Duodenal mucosa (tissue), 2 donors: ENCODE results near the gene ZBTB2.
A peak's percentile ranks its signal among the peaks of the same experiment; 100 is the strongest.

Source experiments
- H3K27ac ChIP-seq: one replicate; pipeline ENCODE4 v1.7.0; 2013; ENCODE audit warnings: low read depth, low read length
- H3K27me3 ChIP-seq, 2 donors: one replicate each; pipeline ENCODE4 v1.7.0; 2013; ENCODE audit warnings: low read length in 2 of 2, control low read depth in 1 of 2; ENCODE audit not compliant: insufficient read depth in 2 of 2, control insufficient read depth in 1 of 2
- H3K36me3 ChIP-seq, 2 donors: one replicate each; pipeline ENCODE4 v1.7.0; 2013; ENCODE audit warnings: low read length in 2 of 2, control low read depth in 1 of 2; ENCODE audit not compliant: insufficient read depth in 2 of 2, control insufficient read depth in 1 of 2
- H3K4me1 ChIP-seq, 2 donors: one replicate each; pipeline ENCODE4 v1.7.0; 2013; ENCODE audit warnings: low read length in 2 of 2, control low read depth in 1 of 2; ENCODE audit not compliant: insufficient read depth in 2 of 2, control insufficient read depth in 1 of 2
- H3K4me3 ChIP-seq, 2 donors: one replicate each; pipeline ENCODE4 v1.7.0; 2013; ENCODE audit warnings: low read length in 2 of 2, low read depth in 1 of 2
- H3K9ac ChIP-seq, 2 donors: one replicate each; pipeline ENCODE4 v1.7.0; 2013; ENCODE audit warnings: low read length in 2 of 2, low read depth in 1 of 2
- H3K9me3 ChIP-seq, 2 donors: one replicate each; pipeline ENCODE4 v1.7.0; 2013; ENCODE audit warnings: low read length in 2 of 2, control low read depth in 1 of 2; ENCODE audit not compliant: control insufficient read depth in 1 of 2

The ZBTB2 gene

GRCh38 chr6:151338651-151339200, 52.6 kb downstream of the ZBTB2 start:
- Histone ChIP-seq H3K27me3 (no peaks in the 10 kb centered on the region), H3K4me3 (no peak overlapping the region), H3K27ac (no peak overlapping the region)

DNA sequence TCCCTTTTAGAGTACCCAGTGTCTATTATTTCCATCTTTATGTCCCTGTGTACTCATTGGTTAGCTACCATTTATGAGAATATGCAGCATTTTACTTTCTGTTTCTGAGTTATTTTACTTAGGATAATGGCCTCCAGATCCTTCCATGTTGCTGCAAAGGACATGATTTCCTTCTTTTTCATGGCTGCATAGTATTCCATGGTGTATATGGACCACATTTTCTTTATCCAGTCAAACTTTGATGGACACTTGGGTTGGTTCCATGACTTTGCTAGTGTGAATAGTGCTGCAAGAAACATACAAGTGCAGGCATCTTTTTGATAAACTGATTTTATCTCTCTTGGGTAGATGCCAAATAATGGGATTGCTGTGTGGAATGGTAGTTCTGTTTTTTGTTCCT, 55.4 kb downstream of the ZBTB2 start:
- Histone ChIP-seq H3K4me1 (no peaks in the 10 kb centered on the region), H3K4me3 (no peak overlapping the region), H3K9ac (no peak overlapping the region), H3K9me3 (no peaks in the 10 kb centered on the region), H3K27ac (no peak overlapping the region), H3K36me3 (no peaks in the 10 kb centered on the region), H3K27me3 (no peaks in the 10 kb centered on the region)

More at GRCh38 chr6:151338651-151339200, 52.6 kb downstream of the ZBTB2 start:
- Histone ChIP-seq H3K9me3 (no peaks in the 10 kb centered on the region), H3K9ac (no peak overlapping the region), H3K36me3 (no peaks in the 10 kb centered on the region), H3K4me1 (no peaks in the 10 kb centered on the region)

GRCh38 chr6:151330130-151330696, 61.1 kb downstream of the ZBTB2 start:
- no peaks in the 10 kb centered on the region for H3K9me3 ChIP-seq
- H3K9ac ChIP-seq, result no peak overlapping the region
- no peak overlapping the region for H3K4me3 ChIP-seq
- no peak overlapping the region for H3K27ac ChIP-seq
- peaks cover 1 to 5% of the 10 kb centered on the region in 2 donors for H3K27me3 ChIP-seq
- H3K4me1 ChIP-seq, result peaks cover 3 to 8% of the 10 kb centered on the region in 2 donors
- H3K36me3 ChIP-seq, result no peaks in the 10 kb centered on the region

DNA sequence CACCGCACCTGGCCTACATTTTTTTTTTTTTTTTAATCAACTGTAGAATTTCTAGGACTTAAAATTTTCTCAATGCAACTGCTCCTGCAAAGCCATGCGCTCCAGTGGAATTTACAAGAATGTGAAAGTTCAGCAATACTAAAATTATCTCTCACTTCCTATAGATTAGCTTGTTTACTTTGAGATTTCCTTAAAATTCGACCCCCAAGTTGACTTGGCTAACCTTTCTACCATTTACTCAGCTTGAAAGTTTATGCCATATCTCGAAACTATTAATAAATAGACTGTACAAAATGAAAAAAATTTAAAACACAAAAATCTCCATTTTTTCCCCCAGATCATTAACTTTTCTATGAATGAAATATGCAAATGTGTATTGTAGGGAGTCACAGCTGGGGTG, 64.3 kb downstream of the ZBTB2 start:
- H3K4me1 ChIP-seq, result peaks cover 3 to 21% of the 10 kb centered on the region in 2 donors
- H3K9me3 ChIP-seq, result no peaks in the 10 kb centered on the region
- H3K27me3 ChIP-seq, result peaks cover 9 to 11% of the 10 kb centered on the region in 2 donors
- H3K27ac ChIP-seq, result no peak overlapping the region
- no peak overlapping the region for H3K9ac ChIP-seq
- H3K4me3 ChIP-seq, result no peak overlapping the region
- H3K36me3 ChIP-seq, result no peaks in the 10 kb centered on the region

DNA sequence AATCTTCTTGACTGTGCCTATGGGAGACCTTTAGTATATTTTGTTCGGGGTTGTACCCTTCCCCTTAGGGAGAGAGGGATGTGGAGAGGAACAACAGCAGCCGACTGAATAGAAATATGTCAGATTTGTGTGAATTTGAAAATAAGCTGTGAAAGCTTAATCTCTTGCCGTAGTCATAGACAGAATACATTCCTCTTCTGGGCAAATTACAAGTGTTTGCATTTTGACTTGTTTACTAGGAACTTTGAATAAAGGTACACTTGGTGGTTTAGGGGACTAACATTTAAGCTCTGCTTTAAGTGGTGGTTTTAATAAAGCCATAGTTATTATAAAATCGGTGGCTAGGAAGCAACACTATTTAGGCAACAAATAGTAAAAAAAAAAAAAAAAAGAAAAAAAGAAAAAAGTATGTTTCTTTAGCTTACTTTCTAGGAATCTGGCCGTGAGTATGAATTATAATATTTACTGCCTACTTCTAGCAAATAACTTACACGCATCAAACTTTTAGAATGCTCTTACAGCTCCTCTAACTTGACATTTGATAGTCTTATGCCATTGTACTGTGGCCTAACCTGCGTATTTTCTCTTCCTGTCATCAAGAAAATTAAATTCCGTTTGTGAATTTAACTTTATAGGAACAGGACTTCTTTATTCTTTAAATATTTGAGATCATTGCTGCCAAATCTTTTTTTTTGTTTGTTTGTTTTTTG, 65.1 kb downstream of the ZBTB2 start:
- Histone ChIP-seq H3K4me3 (peak overlapping the region; percentile 65 to 70), H3K27ac (peak overlapping the region; percentile 14), H3K9ac (peak overlapping the region in 1 of 2 donors; percentile 57), H3K36me3 (no peaks in the 10 kb centered on the region), H3K27me3 (peaks cover 9 to 11% of the 10 kb centered on the region in 2 donors), H3K4me1 (peaks cover 3 to 21% of the 10 kb centered on the region in 2 donors), H3K9me3 (no peaks in the 10 kb centered on the region)

DNA sequence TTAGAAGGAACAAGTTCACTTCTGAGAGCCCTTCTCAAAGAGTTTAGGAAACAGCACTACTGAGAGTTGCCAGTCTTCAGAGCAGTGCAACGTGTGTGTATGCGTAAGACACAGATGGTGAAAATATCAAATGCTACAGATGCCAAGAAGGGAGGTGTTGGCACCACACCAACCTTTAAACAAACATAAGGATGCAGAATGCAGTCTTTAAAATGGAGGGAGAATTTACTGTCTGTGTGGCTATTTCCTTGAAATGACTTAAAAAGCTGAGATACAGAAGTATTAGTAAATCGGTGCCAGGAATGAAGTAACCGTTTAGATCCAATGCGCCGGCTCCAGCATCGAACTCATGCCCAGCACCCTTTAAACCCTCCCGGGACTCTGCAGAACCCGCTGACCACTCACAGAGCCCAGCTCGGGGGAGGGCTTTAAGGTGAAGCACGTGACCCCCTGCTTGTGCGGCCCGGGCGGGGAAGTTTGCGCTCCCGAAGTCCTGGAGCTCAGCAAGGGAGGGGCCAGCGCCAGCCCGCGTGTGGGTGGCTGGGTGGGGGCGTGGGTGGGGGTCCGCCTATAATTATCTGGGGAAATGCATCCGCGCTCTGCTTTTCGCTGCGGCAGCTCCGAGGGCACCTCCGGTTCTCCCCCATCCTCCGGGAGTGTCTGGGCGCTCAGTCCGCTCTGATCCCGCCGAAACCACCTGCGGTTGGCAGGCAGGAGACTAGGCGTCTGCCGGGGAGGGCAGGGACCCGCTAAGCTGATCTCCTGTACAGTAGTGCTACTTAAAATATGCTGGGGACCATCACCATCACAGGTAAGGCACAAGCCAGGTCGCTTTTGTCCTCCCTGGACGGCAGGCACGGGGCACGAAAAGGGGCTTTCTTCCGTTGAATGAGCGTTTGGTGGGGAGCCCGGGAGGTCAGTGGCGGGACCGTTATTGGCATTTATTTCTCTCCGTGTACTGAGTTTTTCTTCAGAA, 66.0 kb downstream of the ZBTB2 start:
- Histone ChIP-seq H3K9me3 (no peaks in the 10 kb centered on the region), H3K9ac (peak overlapping the region; percentile 57 to 64), H3K4me1 (peaks cover 3 to 21% of the 10 kb centered on the region in 2 donors), H3K36me3 (no peaks in the 10 kb centered on the region), H3K4me3 (peak overlapping the region; percentile 65 to 70), H3K27ac (peak overlapping the region; percentile 14), H3K27me3 (peaks cover 9 to 11% of the 10 kb centered on the region in 2 donors)

GRCh38 chr6:151324488-151324825, 66.9 kb downstream of the ZBTB2 start:
- Histone ChIP-seq H3K4me1 (peaks cover 3 to 21% of the 10 kb centered on the region in 2 donors), H3K27me3 (peaks cover 9 to 11% of the 10 kb centered on the region in 2 donors), H3K27ac (no peak overlapping the region), H3K9ac (no peak overlapping the region), H3K36me3 (no peaks in the 10 kb centered on the region), H3K4me3 (no peak overlapping the region), H3K9me3 (no peaks in the 10 kb centered on the region)

DNA sequence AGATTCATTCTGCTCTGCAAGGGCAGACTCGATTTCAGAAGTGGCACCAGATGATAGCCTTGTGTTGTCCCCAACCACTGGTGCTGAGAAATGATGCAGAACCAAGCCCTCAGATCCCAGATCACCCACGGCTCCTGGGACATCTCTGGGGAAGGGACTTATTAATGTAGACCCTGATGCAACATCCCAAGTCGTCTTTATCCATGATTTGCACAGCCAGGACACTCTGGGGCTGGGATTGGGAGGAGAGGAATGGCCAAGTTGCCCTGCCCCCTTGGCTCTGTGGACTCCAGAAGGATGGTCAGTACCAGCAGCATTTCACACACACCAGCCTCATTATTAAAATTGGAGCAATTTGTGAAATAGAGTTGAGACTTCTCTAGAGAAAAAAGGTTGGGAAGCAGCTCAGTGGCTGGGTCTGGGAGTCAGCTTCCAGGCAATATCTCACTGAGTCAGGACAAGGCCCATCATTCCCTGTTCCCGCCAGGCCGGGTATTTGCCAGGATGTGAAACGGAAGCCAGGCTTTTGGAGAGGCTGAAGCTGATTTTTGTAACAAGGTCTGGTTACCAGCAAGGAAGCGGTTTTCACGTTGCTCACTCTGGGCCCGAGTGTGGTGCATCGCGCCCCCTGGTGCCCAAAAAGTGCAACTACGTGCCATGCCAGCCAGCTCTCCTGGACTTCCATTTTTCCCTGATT, 67.4 kb downstream of the ZBTB2 start:
- Histone ChIP-seq H3K27ac (no peak overlapping the region), H3K36me3 (no peaks in the 10 kb centered on the region), H3K4me3 (no peak overlapping the region)

GRCh38 chr6:151322570-151322969, 68.8 kb downstream of the ZBTB2 start:
- Histone ChIP-seq H3K9ac (no peak overlapping the region), H3K4me1 (peaks cover 3 to 21% of the 10 kb centered on the region in 2 donors), H3K27ac (no peak overlapping the region), H3K36me3 (no peaks in the 10 kb centered on the region), H3K27me3 (peaks cover 9 to 11% of the 10 kb centered on the region in 2 donors), H3K9me3 (no peaks in the 10 kb centered on the region), H3K4me3 (no peak overlapping the region)

More for the DNA sequence above, 67.4 kb downstream of the ZBTB2 start:
- Histone ChIP-seq H3K27me3 (peaks cover 9 to 11% of the 10 kb centered on the region in 2 donors), H3K9me3 (no peaks in the 10 kb centered on the region), H3K9ac (peak overlapping the region in 1 of 2 donors; percentile 17), H3K4me1 (peaks cover 3 to 21% of the 10 kb centered on the region in 2 donors)
